HepG2 (cell line): ENCODE data around the gene SCGB3A1. TPM values are rescaled to one million over a fixed set of nuclear protein-coding genes. Genes with fewer than 3 reads are reported as not detected.

Experiments used
- ATAC-seq: fragments of 200-7000 bp; cut with Tn5 transposase; 3 replicates; pipeline ENCODE4 v1.9.1; 2020; ENCODE audit warnings: mild to moderate bottlenecking, moderate library complexity
- BruUV-seq: library from RNA; stranded (reverse); fragments of 400-500 nt; replicated peaks from 2 replicates; lab custom pipeline; 2021; lab: Mats Ljungman, UMichigan
- CTCF ChIA-PET: fragments of 300-600 bp; formaldehyde crosslinking; extraction: SDS; loops from one replicate; lab custom pipeline; 2021; ENCODE audit warnings: low total read pairs, inconsistent platforms, low intra/inter-chr PET ratio; lab: Yijun Ruan, JAX
- POLR2A ChIA-PET: fragments of 350-600 bp; sonication (Branson Sonifier 250); formaldehyde crosslinking; loops from one replicate; lab custom pipeline; 2020; ENCODE audit warnings: antibody characterized with exemption, inconsistent platforms; lab: Yijun Ruan, JAX
- DNase-seq: peaks from one replicate; pipeline ENCODE4 v3.0.0-alpha.2; 2015; ENCODE audit warnings: low spot score
- FAIRE-seq: peaks from 3 replicates; lab custom pipeline; 2011; peaks lifted over from hg19 to GRCh38; lab: Jason Lieb, UNC
- H2AFZ ChIP-seq: one replicate; pipeline ENCODE4 v1.6.1; 2011; ENCODE audit warnings: low read length, inconsistent platforms
- H3K27ac ChIP-seq: fragments of 300-600 bp; 3 replicates; pipeline ENCODE4 v1.8.0; 2011; ENCODE audit warnings: mixed run types, mild to moderate bottlenecking, mixed read lengths, low read length, inconsistent platforms; ENCODE audit not compliant: insufficient read depth; ENCODE audit errors: extremely low read length
- H3K27me3 ChIP-seq, 2 experiments: fragments of 200-600 bp in 1 of 2; 2 replicates in 1 of 2; 3 replicates in 1 of 2; pipeline versions ENCODE4 v1.6.0 to v1.8.0; 2011; ENCODE audit warnings: low read length in 2 of 2, mild to moderate bottlenecking in 2 of 2, moderate library complexity in 2 of 2, inconsistent platforms in 1 of 2; ENCODE audit not compliant: insufficient read depth in 2 of 2, control insufficient read depth in 1 of 2
- H3K36me3 ChIP-seq, 2 experiments: fragments of 200-600 bp in 1 of 2; replicated peaks in 1 of 2; 2 replicates in 1 of 2; 3 replicates in 1 of 2; pipeline versions ENCODE4 v1.5.1 to v1.8.0; 2011; ENCODE audit warnings: low read length in 2 of 2, inconsistent platforms in 1 of 2; ENCODE audit not compliant: insufficient read depth in 2 of 2, control insufficient read depth in 1 of 2
- H3K4me1 ChIP-seq: 2 replicates; pipeline ENCODE4 v1.5.1; 2012; ENCODE audit warnings: low read length, inconsistent platforms; ENCODE audit not compliant: insufficient read depth
- H3K4me2 ChIP-seq: 2 replicates; pipeline ENCODE4 v1.6.0; 2011; ENCODE audit warnings: low read depth, low read length, inconsistent platforms
- H3K4me3 ChIP-seq, 3 experiments: fragments of 200-600 bp in 1 of 3; sonication (generic), shearing (Covaris generic) in 1 of 3; replicated peaks in 1 of 3; 2 replicates each; pipeline ENCODE4 v1.5.1; 2011 to 2016; ENCODE audit warnings: low read length in 3 of 3, inconsistent platforms in 2 of 3, low read depth in 2 of 3, mild to moderate bottlenecking in 2 of 3, control low read depth in 1 of 3, mixed read lengths in 1 of 3; ENCODE audit not compliant: insufficient read depth in 1 of 3
- H3K79me2 ChIP-seq: one replicate; pipeline ENCODE4 v1.6.1; 2011; ENCODE audit warnings: low read length, inconsistent platforms; ENCODE audit not compliant: insufficient read depth
- H3K9ac ChIP-seq: 2 replicates; pipeline ENCODE4 v1.6.0; 2011; ENCODE audit warnings: mild to moderate bottlenecking, low read depth, low read length, inconsistent platforms; ENCODE audit not compliant: insufficient read depth
- H3K9me3 ChIP-seq: 2 replicates; pipeline ENCODE4 v1.5.1; 2012; ENCODE audit warnings: mild to moderate bottlenecking, low read length
- H4K20me1 ChIP-seq: 2 replicates; pipeline ENCODE4 v1.6.0; 2011; ENCODE audit warnings: inconsistent platforms, mild to moderate bottlenecking, low read length, moderate library complexity; ENCODE audit not compliant: insufficient read depth
- ARNT ChIP-seq: fragments of 450-650 bp; IDR thresholded peaks from 2 replicates; pipeline ENCODE4 v1.6.1; 2017
- ZFP1 ChIP-seq: IDR thresholded peaks from 2 replicates; pipeline ENCODE4 v1.6.1; 2016
- ZNF326 ChIP-seq: sonication (generic); formaldehyde crosslinking; IDR thresholded peaks from 2 replicates; pipeline ENCODE4 v1.4.0; 2020; ENCODE audit warnings: missing genetic modification reagents, borderline replicate concordance
- ZNF550 ChIP-seq: sonication (generic); formaldehyde crosslinking; IDR thresholded peaks from 2 replicates; pipeline ENCODE4 v1.4.0; 2020; ENCODE audit warnings: mild to moderate bottlenecking, missing genetic modification reagents, borderline replicate concordance
- ZNF629 ChIP-seq: sonication (generic); formaldehyde crosslinking; conservative IDR thresholded peaks from 2 replicates; pipeline ENCODE4 v1.5.0; 2020; ENCODE audit warnings: missing genetic modification reagents
- WGBS: methylation state at CpG from one replicate; pipeline ENCODE4 v1.1.6; 2017; ENCODE audit warnings: low lambda C conversion rate; 5-methylcytosine and 5-hydroxymethylcytosine counted together
- in situ Hi-C: cut with HindIII; loops from 2 replicates; pipeline ENCODE4 v1.10.0; 2017; ENCODE audit warnings: low pct_unique_long_range_greater_than_20kb; ENCODE audit not compliant: extremely low pct_ligation_motif_present
- intact Hi-C: fragments of 100-400 bp; cut with micrococcal nuclease; formaldehyde crosslinking; loops from one replicate; pipeline ENCODE4 v1.10.0; 2022; ENCODE audit not compliant: unreplicated experiment
- polyA plus RNA-seq, 8 experiments: library from polyadenylated mRNA; depleted of rRNA in 3 of 8; stranded (reverse) in 7 of 8; unstranded in 1 of 8; fragments of >200 nt; fragmentation: Illumina TruSeq in 4 of 8; extraction: Trizol in 4 of 8; gene quantifications; 2 replicates each; pipeline versions ENCODE4 v1.2.1 to v1.2.3, GENCODE V29; 2011 to 2016; ENCODE audit warnings: low read depth in 4 of 8, missing spikeins in 1 of 8, mixed read lengths in 1 of 8; ENCODE audit not compliant: insufficient read depth in 1 of 8
- total RNA-seq, 5 experiments: library from RNA; depleted of rRNA; stranded (reverse); fragments of >200 nt; fragmentation: Illumina TruSeq; extraction: Trizol; gene quantifications; 2 replicates each; pipeline ENCODE4 v1.2.3, GENCODE V29; 2016; ENCODE audit warnings: low read depth in 1 of 5
- TF ChIP-seq, protein P1 (sequence below): sonication (generic); formaldehyde crosslinking; IDR thresholded peaks from 2 replicates; pipeline ENCODE4 v1.5.0; 2020; ENCODE audit warnings: missing genetic modification reagents
- TF ChIP-seq, protein P2 (sequence below): sonication (generic); formaldehyde crosslinking; IDR thresholded peaks from 2 replicates; pipeline ENCODE4 v1.4.0; 2020; ENCODE audit warnings: mild to moderate bottlenecking, missing genetic modification reagents
- TF ChIP-seq, protein P3 (sequence below): IDR thresholded peaks from 2 replicates; pipeline ENCODE4 v1.4.0; 2020; ENCODE audit warnings: mild to moderate bottlenecking, missing genetic modification reagents
- TF ChIP-seq, protein P4 (sequence below), 2 experiments: fragments of 450-650 bp in 1 of 2; sonication (generic) in 1 of 2; formaldehyde crosslinking; IDR thresholded peaks; 2 replicates each; pipeline versions ENCODE4 v1.5.0 to v1.8.0; 2020 to 2022; ENCODE audit warnings: mild to moderate bottlenecking in 1 of 2, missing genetic modification reagents in 1 of 2
- TF ChIP-seq, protein P5 (sequence below): sonication (generic); formaldehyde crosslinking; IDR thresholded peaks from 2 replicates; pipeline ENCODE4 v1.5.0; 2020; ENCODE audit warnings: missing genetic modification reagents

SCGB3A1 gene
- total and polyA plus RNA-seq, 2 of the 13 experiments (the other 11 are each of a cell fraction or from before 2014, with no cell fraction given) = not detected

DNA sequence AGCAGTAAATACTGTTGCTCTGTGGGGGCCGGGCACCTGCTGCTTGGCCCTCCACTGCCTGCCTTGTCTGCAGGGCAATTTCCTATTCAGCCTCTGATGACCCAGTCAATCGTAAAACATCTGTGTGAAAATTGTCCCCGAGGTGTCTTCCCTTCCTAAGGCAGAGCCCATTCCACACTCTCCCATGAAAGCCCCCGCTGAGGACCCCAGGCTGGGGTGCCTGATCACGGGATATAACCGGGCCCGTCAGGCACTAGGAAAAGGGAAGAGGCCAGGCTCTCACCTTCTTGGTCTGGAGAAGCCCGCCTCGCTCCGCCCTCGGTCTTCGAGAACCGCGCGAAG lies 27.2 kb upstream of the SCGB3A1 start:
- H3K4me2 ChIP-seq = peak overlapping the region; percentile 49; the same call in 1 of the 2 replicates
- POLR2A ChIA-PET = no interaction called here
- H3K4me3 ChIP-seq = peak overlapping the region in 1 of 3 experiments; percentile 37; a peak in 1 of 6 replicates
- WGBS = 41% methylated on average over 13 of the region's 15 CpGs
- no peak overlapping the region for H3K27ac ChIP-seq
- FAIRE-seq (no peak), DNase-seq (no peak), ATAC-seq (no peak)
- in situ Hi-C loops (no loop called here), intact Hi-C loops (no loop called here)
- H3K27me3 ChIP-seq = peaks cover 19 to 46% of the 10 kb centered on the region in 2 experiments
- CTCF ChIA-PET = no interaction called here
- H3K9ac ChIP-seq = no peak overlapping the region
- BruUV-seq = no TSS peak
- no peaks in the 10 kb centered on the region for H3K9me3 ChIP-seq
- H3K36me3 ChIP-seq = no peaks in the 10 kb centered on the region
- H2AFZ ChIP-seq = no peak overlapping the region
- no peaks in the 10 kb centered on the region for H3K4me1 ChIP-seq
- no peaks in the 10 kb centered on the region for H3K79me2 ChIP-seq
- no peaks in the 10 kb centered on the region for H4K20me1 ChIP-seq
- TF ChIP-seq, protein P1, sequence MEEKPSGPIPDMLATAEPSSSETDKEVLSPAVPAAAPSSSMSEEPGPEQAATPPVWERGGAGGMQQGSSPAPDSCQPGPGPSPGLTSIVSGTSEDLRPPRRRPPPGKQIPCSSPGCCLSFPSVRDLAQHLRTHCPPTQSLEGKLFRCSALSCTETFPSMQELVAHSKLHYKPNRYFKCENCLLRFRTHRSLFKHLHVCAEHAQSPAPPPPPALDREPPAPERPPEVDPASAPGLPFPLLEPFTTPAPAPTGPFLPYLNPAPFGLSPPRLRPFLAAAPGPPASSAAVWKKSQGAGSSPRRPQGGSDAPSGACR (CRISPR knock-in tag) = no peak
- TF ChIP-seq ZNF550 (CRISPR knock-in tag) = no peak
- TF ChIP-seq, protein P2, sequence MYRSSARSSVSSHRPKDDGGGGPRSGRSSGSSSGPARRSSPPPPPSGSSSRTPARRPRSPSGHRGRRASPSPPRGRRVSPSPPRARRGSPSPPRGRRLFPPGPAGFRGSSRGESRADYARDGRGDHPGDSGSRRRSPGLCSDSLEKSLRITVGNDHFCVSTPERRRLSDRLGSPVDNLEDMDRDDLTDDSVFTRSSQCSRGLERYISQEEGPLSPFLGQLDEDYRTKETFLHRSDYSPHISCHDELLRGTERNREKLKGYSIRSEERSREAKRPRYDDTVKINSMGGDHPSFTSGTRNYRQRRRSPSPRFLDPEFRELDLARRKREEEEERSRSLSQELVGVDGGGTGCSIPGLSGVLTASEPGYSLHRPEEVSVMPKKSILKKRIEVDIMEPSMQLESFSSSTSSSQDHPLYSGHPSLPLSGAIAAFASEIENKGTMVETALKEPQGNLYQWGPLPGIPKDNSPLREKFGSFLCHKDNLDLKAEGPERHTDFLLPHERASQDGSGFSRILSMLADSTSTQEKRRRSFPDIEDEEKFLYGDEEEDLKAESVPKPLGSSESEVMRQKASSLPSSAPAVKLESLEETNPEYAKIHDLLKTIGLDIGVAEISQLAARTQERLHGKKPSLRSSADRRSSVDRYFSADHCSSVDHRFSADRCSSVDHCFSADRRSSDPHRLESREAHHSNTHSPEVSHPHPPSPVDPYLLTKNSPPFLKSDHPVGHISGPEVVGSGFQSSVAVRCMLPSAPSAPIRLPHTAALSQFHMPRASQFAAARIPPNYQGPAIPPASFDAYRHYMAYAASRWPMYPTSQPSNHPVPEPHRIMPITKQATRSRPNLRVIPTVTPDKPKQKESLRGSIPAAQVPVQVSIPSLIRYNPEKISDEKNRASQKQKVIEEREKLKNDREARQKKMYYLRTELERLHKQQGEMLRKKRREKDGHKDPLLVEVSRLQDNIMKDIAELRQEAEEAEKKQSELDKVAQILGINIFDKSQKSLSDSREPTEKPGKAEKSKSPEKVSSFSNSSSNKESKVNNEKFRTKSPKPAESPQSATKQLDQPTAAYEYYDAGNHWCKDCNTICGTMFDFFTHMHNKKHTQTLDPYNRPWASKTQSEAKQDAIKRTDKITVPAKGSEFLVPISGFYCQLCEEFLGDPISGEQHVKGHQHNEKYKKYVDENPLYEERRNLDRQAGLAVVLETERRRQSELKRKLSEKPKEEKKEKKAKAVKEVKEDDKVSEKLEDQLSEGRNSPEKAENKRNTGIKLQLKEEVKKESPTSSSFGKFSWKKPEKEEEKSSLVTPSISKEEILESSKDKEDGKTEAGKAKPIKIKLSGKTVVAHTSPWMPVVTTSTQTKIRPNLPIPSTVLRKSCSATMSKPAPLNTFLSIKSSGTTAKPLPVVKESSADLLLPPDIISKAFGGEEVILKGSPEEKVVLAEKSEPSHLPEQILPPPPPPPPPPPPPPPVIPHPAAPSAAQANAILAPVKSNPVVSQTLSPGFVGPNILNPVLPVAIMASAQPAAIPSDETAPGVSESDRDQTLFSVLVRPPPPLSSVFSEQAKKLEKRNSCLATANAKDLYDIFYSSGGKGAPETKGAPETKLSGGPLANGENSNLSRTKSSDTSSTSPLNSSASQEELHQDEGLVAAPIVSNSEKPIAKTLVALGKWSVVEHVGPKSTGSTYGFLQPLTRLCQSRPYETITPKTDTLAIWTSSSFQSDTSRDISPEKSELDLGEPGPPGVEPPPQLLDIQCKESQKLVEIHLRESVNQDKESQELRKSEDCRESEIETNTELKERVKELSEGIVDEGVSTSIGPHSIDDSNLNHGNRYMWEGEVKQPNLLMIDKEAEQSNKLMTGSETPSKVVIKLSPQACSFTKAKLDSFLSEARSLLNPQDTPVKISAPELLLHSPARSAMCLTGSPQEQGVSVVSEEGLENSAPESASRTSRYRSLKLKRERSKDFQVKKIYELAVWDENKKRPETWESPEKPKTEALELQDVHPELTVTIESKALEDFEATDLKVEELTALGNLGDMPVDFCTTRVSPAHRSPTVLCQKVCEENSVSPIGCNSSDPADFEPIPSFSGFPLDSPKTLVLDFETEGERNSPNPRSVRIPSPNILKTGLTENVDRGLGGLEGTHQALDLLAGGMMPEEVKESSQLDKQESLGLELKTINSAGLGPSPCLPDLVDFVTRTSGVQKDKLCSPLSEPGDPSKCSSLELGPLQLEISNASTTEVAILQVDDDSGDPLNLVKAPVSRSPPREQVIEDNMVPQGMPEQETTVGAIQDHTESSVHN = no peak
- TF ChIP-seq, protein P3, sequence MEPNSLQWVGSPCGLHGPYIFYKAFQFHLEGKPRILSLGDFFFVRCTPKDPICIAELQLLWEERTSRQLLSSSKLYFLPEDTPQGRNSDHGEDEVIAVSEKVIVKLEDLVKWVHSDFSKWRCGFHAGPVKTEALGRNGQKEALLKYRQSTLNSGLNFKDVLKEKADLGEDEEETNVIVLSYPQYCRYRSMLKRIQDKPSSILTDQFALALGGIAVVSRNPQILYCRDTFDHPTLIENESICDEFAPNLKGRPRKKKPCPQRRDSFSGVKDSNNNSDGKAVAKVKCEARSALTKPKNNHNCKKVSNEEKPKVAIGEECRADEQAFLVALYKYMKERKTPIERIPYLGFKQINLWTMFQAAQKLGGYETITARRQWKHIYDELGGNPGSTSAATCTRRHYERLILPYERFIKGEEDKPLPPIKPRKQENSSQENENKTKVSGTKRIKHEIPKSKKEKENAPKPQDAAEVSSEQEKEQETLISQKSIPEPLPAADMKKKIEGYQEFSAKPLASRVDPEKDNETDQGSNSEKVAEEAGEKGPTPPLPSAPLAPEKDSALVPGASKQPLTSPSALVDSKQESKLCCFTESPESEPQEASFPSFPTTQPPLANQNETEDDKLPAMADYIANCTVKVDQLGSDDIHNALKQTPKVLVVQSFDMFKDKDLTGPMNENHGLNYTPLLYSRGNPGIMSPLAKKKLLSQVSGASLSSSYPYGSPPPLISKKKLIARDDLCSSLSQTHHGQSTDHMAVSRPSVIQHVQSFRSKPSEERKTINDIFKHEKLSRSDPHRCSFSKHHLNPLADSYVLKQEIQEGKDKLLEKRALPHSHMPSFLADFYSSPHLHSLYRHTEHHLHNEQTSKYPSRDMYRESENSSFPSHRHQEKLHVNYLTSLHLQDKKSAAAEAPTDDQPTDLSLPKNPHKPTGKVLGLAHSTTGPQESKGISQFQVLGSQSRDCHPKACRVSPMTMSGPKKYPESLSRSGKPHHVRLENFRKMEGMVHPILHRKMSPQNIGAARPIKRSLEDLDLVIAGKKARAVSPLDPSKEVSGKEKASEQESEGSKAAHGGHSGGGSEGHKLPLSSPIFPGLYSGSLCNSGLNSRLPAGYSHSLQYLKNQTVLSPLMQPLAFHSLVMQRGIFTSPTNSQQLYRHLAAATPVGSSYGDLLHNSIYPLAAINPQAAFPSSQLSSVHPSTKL (CRISPR knock-in tag) = no peak
- TF ChIP-seq, protein P4, sequence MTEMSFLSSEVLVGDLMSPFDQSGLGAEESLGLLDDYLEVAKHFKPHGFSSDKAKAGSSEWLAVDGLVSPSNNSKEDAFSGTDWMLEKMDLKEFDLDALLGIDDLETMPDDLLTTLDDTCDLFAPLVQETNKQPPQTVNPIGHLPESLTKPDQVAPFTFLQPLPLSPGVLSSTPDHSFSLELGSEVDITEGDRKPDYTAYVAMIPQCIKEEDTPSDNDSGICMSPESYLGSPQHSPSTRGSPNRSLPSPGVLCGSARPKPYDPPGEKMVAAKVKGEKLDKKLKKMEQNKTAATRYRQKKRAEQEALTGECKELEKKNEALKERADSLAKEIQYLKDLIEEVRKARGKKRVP (CRISPR knock-in tag; IDR thresholded peaks at IDR 0.05) = no peak
- no peak for TF ChIP-seq ZNF326 (CRISPR knock-in tag)
- no peak for TF ChIP-seq ZFP1 (CRISPR knock-in tag)
- no peak for TF ChIP-seq ARNT
- no peak for TF ChIP-seq ZNF629 (CRISPR knock-in tag)
- TF ChIP-seq, protein P5, sequence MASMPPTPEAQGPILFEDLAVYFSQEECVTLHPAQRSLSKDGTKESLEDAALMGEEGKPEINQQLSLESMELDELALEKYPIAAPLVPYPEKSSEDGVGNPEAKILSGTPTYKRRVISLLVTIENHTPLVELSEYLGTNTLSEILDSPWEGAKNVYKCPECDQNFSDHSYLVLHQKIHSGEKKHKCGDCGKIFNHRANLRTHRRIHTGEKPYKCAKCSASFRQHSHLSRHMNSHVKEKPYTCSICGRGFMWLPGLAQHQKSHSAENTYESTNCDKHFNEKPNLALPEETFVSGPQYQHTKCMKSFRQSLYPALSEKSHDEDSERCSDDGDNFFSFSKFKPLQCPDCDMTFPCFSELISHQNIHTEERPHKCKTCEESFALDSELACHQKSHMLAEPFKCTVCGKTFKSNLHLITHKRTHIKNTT (CRISPR knock-in tag) = no peak
